Inferior parietal cortex (tissue), 1 donor: ENCODE data around the gene PRPF18.

ENCODE experiments used
- DNase-seq: peaks from one replicate; pipeline ENCODE4 v3.0.0-alpha.2; 2016; ENCODE audit errors: extremely low spot score

Gene PRPF18

GRCh38 chr10:13669182-13669855 lies 82.6 kb downstream of the PRPF18 start:
- DNase-seq, result no peak

DNA sequence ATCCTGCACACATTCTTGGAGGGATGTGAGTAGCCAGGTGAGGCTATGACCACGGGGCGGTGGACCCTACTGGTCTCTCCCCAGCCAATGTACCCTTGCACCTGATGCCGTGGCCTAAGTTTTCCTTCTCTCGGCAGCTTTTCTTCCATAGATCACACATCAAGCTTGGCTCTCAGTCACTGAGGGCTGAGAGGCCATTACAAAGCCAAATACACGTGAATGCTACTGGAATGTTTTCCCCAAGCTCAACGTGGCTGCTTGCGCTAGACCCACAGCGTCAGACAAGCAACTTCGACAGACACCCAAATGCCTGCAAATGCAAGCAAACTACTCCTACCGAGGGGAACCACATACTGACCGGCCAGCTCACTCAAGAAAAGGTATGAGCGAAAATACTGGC lies 83.1 kb downstream of the PRPF18 start:
- DNase-seq, result no peak

DNA sequence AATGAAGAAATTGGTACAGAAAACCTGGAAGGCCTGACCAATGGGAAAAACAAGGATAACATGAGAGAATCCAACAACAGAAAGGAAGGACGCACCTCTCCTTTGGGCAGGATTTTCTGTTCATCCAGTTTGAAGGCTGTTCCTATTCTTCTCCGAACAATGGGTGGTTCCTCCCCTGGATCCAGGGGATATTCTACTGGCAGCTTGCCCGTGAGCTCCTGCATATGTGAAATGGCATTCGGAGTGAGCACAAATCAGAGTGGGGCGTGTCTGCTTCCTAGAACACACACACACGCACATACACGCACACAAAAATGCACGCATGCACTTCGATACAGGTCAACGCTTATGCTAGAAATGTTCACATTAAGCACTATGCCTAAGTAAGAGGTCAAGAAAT lies 83.5 kb downstream of the PRPF18 start:
- no peak for DNase-seq

DNA sequence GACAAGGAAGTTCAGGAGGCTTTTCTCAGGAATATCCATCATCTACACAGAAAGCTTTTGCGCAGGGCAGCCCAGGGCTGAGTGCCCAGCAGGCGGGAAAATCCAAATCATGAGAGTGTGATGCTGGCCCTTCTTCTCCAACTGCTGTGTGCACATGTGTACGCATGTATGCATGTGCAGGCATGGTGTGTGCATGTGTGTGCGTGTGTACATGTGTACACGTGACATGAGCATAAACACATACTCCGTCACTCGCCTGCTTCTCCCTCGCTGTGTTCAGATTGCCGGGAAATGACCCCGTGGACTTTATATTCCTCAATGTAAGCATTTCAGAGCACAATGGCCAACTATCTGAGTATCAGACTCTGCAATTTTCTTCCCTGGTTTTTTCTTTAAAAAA lies 85.1 kb downstream of the PRPF18 start:
- DNase-seq, result no peak

DNA sequence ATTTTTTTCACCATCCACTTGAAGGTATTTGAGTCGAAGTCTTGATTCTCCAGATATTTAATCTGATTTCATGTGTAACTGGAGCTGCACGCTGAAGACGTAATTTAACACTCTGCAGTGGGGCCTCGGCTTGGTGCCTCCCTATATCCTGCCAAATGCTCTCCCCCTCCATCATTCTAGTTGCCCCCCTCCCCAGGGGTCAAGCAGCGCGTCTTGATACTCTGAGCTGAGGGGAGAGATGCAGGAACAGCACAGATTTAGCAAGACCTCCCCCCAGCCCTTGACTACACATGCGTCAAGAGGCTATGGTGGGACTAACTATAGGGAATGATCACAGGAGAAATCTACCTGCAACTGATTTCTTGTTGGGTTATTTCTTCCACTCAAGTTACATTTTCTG lies 85.8 kb downstream of the PRPF18 start:
- no peak for DNase-seq

DNA sequence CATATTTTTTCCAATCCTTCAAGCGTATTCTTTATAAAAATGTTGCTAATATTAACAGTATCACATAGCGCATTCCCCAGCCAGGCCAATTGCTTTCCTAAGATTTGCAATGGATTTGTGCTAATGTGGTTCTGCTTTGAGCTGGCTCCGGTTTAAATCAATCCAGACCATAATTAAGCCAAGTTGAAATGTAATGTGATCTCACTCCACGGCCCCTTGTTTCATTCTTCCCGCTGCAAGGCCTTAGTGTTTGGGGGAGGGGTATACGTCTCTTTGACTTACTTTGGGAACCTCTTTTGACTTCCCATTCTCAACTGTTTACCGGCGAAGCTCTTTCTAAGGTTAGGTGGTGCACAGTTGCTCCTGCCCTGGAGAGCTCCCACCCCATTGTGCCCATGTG lies 86.4 kb downstream of the PRPF18 start:
- no peak for DNase-seq

DNA sequence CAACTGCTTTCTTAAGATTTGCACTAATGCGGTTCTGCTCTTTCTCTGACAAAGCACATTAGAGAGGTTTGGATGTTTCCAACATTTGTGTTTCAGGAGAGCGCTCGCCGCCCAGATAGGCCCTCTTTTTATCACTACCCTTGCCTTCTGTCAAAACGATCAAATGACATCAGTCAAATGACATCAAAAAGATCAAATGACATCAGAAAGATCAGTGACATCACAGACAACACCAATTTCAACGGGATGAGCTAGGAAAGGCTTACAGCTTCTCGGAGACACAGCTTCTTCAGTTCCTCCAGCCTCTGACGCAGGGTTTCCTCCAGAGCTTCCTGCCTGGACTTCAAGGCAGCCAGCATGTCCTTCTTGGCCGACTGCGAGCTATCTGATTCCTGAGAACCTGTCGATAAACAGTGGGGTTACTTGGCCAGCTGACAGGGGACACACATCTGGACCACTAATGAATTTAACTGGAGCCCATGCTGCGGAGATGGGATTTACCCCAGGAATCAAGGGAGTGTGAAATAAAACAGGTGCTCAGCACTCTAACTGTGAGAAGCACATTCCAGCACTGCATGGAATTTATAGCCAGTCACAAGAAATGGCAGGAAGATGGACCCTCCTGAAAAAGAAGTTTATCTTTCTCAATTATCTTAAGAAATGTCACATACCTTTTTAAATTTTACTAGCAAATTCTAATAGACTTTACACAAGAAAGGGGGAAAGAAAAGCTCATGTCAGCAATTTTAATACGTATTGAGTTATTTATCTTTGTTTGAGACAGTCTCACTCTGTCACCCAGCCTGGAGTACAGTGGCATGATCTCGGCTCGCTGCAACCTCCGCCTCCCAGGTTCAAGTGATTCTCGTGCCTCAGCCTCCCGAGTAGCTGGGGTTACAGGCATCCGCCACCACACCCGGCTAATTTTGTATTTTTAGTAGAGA lies 88.2 kb downstream of the PRPF18 start:
- DNase-seq, result no peak

DNA sequence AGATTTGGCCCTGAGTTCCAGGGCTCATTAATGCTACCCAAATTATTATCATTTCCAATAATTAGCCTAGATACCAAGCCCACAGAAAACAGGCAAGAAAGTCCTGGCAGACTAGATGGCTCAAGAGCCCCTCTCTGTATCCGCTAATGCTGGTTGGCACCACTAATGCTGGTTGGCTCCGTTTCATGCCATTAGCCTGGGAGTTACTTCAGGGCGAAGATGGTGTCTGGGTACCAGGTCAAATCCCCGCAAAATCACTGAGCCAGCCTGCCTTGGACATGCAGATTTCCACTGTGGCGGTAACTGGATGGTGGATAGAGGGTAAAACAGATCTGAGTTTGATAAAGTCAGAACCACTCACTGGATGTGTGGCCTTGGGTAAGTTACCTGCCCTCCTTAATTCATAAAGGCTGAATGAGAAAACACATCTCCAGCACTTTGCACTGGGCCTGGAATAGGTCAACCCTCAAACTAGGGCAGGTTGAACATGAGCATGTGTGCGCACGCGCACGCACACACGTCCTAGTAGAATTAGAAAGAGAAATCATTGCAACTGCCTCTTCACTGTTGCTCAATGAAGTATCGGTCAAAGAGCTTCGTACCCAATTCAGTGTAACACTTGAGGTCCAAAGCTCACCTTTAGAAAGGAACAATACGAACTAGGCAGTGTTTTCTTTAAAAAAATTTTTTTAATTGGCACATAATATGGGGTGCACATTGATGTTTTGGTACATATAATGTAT lies 91.5 kb downstream of the PRPF18 start:
- no peak for DNase-seq
